ENCODE data around the gene RASL11A.
A peak's percentile ranks its signal among the peaks of the same experiment; 100 is the strongest.

RASL11A gene

GRCh38 chr13:27270594-27271520 is at the start of gene RASL11A:
Gene RASL11A, plus strand, starts transcription at chr13:27270830. Its CDS starts 115 bp downstream, at chr13:27270945.
- peak; percentile 76 to 97 for DNase-seq

GRCh38 chr13:27222100-27222499 is 48.5 kb upstream of the RASL11A start:
- peak in 1 of 2 experiments; percentile 14 for DNase-seq

GRCh38 chr13:27226991-27227390 is 43.6 kb upstream of the RASL11A start:
- DNase-seq = no peak

GRCh38 chr13:27228131-27228530 is 42.5 kb upstream of the RASL11A start:
- no peak for DNase-seq

GRCh38 chr13:27229642-27230041 is 41.0 kb upstream of the RASL11A start:
- no peak for DNase-seq

GRCh38 chr13:27233964-27234363 is 36.7 kb upstream of the RASL11A start:
- no peak for DNase-seq

GRCh38 chr13:27236478-27236877 is 34.2 kb upstream of the RASL11A start:
- no peak for DNase-seq

GRCh38 chr13:27242702-27243101 is 27.9 kb upstream of the RASL11A start:
- no peak for DNase-seq

GRCh38 chr13:27245610-27246009 is 25.0 kb upstream of the RASL11A start:
- DNase-seq = no peak

GRCh38 chr13:27250833-27251165 is 19.8 kb upstream of the RASL11A start:
- DNase-seq = no peak

- DNase-seq = peak; percentile 92 to 99
Measured at GRCh38 chr13:27251166-27252091, 19.2 kb upstream of the RASL11A start, which contains the start of gene RPL21. Gene RPL21, plus strand, starts transcription at chr13:27251558. Its CDS starts 2,219 bp downstream, at chr13:27253777.

- DNase-seq = no peak
Measured at GRCh38 chr13:27252467-27252866, 18.2 kb upstream of the RASL11A start.

GRCh38 chr13:27257233-27257568 is 13.4 kb upstream of the RASL11A start:
- DNase-seq = no peak

GRCh38 chr13:27257648-27258253 is 12.9 kb upstream of the RASL11A start:
- DNase-seq = no peak

- DNase-seq = no peak
Measured at GRCh38 chr13:27258637-27259386, 11.8 kb upstream of the RASL11A start.

GRCh38 chr13:27259831-27260230 is 10.8 kb upstream of the RASL11A start:
- DNase-seq = no peak

GRCh38 chr13:27261396-27261795 is 9.2 kb upstream of the RASL11A start:
- DNase-seq = no peak

GRCh38 chr13:27263438-27263837 is 7.2 kb upstream of the RASL11A start:
- no peak for DNase-seq

GRCh38 chr13:27264181-27264580 is 6.4 kb upstream of the RASL11A start:
- peak; percentile 80 to 84 for DNase-seq

GRCh38 chr13:27264648-27265047 is 6.0 kb upstream of the RASL11A start:
- no peak for DNase-seq

- DNase-seq = peak; percentile 80 to 89
Measured at GRCh38 chr13:27266917-27267316, 3.7 kb upstream of the RASL11A start.

GRCh38 chr13:27267596-27267995 is 3.0 kb upstream of the RASL11A start:
- no peak for DNase-seq

Data from NCI-H526 (cell line).